ENCODE measurements around the gene RASGEF1B.

- TF ChIP-seq CTCF (IDR thresholded peaks at IDR 0.05) (no peak), POLR2A (IDR thresholded peaks at IDR 0.05) (no peak)
Measured at GRCh38 chr4:81502564-81502963, 30.9 kb upstream of the RASGEF1B start.

All from vagina (tissue), 2 donors.